Muscle of back (tissue), 11 donors: ENCODE data around the gene NAALADL2. TPM values are rescaled to one million over a fixed set of nuclear protein-coding genes. Genes with fewer than 3 reads are reported as not detected.
A peak's percentile ranks its signal among the peaks of the same experiment; 100 is the strongest.
"Not testable (repeated sequence)": the region's sequence is repeated elsewhere in the genome, so short reads cannot be mapped to it uniquely, and the experiment has no call there.

ENCODE experiments used
- DNase-seq, 3 donors: peaks; one replicate each; pipeline versions ENCODE4 v3.0.0 to v3.0.0-alpha.2; 2013
- polyA plus RNA-seq, 10 donors: library from polyadenylated mRNA; unstranded; fragments of 120-200 nt; gene quantifications; one replicate each; pipeline ENCODE4 v1.2.1, GENCODE V29; 2013; ENCODE audit not compliant: insufficient read length in 10 of 10

NAALADL2 gene
- polyA plus RNA-seq, 10 donors, result 5.7 to 13.7 (median 8.8) TPM

DNA sequence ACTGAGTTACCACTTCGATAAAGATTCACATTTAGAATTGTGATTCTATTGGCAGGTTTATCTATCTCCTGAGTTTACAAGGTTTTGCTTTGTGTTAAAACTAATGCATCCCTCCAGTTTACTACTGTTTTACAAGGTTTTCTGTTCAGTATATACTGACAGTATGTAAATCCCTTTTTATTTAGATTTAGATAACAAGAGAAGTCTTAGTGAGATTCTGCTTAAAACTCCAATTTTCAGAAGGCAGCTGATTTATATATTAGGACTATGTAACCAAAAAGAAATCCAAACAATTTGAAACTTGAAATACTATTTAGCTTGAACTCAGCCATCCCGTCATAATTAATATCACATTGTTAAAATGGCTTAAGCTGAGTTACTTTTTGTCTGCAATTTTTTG is 619.2 kb downstream of the NAALADL2 start:
- no peak for DNase-seq

GRCh38 chr3:175479175-175479574 is 620.0 kb downstream of the NAALADL2 start:
- no peak for DNase-seq

GRCh38 chr3:175479800-175480199 is 620.7 kb downstream of the NAALADL2 start:
- no peak for DNase-seq

- DNase-seq, result no peak
Observed at GRCh38 chr3:175484666-175485065, 625.5 kb downstream of the NAALADL2 start.

DNA sequence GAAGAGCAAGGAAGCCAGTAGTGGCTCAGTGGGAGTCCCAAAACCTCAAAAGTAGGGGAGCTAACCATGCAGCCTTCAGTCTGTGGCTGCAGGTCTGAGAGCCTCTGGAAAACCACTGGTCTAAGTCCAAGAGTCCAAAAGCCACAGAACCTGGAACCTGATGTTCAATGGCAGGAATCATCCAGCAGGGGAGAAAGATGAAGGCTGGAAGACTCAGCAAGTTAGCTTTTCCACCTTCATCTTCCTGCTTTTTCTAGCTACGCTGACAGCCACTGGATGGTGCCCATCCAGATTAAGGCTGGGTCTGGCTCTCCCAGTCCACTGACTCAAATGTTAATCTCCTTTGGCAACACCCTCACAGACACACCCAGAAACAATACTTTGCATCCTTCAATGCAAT is 626.3 kb downstream of the NAALADL2 start:
- DNase-seq, result no peak

- no peak for DNase-seq
Observed at GRCh38 chr3:175486255-175486654, 627.1 kb downstream of the NAALADL2 start.

GRCh38 chr3:175489406-175489805 is 630.3 kb downstream of the NAALADL2 start:
- no peak for DNase-seq

DNA sequence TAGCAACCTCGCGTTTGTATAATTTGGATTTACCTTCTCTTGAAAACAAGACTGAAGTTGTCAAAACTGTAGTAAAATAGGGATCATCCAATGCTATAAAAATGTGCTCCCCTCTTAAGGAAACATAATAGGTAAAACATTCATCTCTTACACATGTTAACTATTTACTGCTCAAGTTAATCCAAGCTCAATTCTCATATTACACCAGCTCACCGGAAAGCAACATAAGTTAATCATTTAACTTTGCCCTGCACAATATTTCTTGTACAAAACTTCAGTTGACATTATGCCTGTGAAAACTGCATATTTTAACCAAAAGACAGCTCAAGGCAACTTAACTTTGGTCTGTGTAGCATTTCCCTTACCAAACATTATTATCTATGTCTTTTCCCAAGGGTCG is 634.2 kb downstream of the NAALADL2 start:
- no peak for DNase-seq

- no peak for DNase-seq
Observed at GRCh38 chr3:175495331-175495730, 636.2 kb downstream of the NAALADL2 start.

GRCh38 chr3:175502155-175502554 is 643.0 kb downstream of the NAALADL2 start:
- DNase-seq, result no peak

GRCh38 chr3:175511219-175511785 is 652.2 kb downstream of the NAALADL2 start:
- no peak for DNase-seq

GRCh38 chr3:175512700-175513099 is 653.6 kb downstream of the NAALADL2 start:
- DNase-seq, result peak in 1 of 3 donors; percentile 11

- DNase-seq, result no peak
Observed at GRCh38 chr3:175518459-175518858, 659.3 kb downstream of the NAALADL2 start.

GRCh38 chr3:175521406-175521805 is 662.3 kb downstream of the NAALADL2 start:
- DNase-seq, result peak in 2 of 3 donors; percentile 14 to 69

DNA sequence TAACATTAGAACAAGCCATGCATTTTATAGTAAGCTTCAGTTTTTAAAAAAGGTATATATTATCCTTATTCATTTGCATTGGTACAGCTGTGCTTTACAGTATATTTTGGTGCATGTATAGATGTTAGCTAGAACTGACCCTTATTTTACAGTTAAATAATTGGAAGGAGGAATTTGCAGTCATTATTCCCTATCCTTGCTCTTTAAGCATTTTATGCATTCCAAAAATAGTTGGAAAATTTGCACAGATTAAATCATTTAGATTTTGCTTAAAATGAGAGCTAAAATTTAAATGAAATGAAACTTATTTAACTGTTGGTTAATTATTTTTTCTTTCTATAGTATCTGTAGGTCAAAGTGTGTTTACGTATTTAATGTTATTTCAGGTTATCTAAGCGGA is 667.1 kb downstream of the NAALADL2 start:
- no peak for DNase-seq

- peak in 2 of 3 donors; percentile 9 to 35 for DNase-seq
Observed at GRCh38 chr3:175526609-175527280, 667.6 kb downstream of the NAALADL2 start.

DNA sequence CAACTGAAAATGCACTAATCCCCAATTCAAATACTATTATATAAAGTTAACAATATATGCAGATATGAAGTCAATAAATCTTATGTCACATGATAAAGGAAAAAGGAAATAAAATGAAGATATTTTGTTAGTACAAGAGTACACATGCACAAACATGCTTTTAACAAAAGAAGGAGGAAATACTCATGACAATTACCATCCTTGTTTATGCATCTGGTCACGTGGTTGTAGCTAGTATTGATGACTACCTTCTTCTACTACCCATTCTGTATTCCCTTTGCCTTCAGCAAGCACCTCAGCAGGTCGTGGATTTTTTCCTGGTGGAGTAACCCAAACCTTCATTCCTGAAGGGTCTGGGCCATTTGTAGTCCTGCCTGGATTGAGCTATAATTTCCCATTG is 669.6 kb downstream of the NAALADL2 start:
- DNase-seq, result not testable (repeated sequence)

- DNase-seq, result no peak
Observed at GRCh38 chr3:175535351-175535750, 676.2 kb downstream of the NAALADL2 start.

DNA sequence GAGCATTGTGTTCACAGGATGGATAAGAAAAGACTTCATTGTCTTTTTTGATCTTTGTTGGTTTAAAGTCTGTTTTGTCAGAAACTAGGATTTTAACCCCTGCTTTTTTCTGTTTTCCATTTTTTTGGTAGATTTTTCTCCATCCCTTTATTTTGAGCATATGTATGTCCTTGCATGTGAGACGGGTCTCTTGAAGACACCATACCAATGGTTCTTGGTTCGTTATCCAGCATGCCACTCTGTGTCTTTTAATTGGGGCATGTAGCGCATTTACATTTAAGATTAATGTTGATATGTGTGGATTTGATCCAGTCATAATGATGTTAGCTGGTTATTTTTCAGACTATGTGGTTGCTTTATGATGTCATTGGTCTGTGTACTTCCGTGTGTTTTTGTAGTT is 687.0 kb downstream of the NAALADL2 start:
- DNase-seq, result no peak

- DNase-seq, result no peak
Observed at GRCh38 chr3:175552929-175553328, 693.8 kb downstream of the NAALADL2 start.

- DNase-seq, result peak; percentile 5 to 42 (median 6)
Observed at GRCh38 chr3:175554801-175555200, 695.7 kb downstream of the NAALADL2 start.

DNA sequence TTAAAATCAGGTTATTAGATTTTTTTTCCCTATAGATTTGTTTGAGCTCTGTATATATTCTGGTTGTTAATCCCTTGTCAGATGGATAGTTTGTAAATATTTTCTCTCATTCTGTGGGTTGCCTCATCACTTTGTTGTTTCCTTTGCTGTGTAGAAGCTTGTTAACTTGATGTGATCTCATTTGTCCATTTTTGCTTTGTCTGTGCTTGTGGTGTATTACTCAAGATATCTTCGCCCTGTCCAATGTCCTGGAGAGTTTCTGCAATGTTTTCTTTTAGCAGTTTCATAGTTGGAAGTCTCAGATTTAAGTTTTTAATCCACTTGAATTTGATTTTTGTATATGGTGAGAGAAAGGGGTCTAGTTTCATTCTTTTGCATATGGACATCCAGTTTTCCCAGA is 699.1 kb downstream of the NAALADL2 start:
- no peak for DNase-seq

GRCh38 chr3:175564363-175564762 is 705.2 kb downstream of the NAALADL2 start:
- DNase-seq, result no peak

- no peak for DNase-seq
Observed at GRCh38 chr3:175571096-175571495, 712.0 kb downstream of the NAALADL2 start.
